Activated B cell treated with CpG ODN at 0.5 μM for 24 hours (primary cell): ENCODE results near the gene ABHD18. TPM values are rescaled to one million over a fixed set of nuclear protein-coding genes. Genes with fewer than 3 reads are reported as not detected.
"Not testable (repeated sequence)": the region's sequence is repeated elsewhere in the genome, so short reads cannot be mapped to it uniquely, and the experiment has no call there.

Experiments used
- ATAC-seq: fragments of 200-7000 bp; cut with Tn5 transposase; one replicate; pipeline ENCODE4 v1.10.0; 2021; ENCODE audit warnings: low read depth, mild to moderate bottlenecking, moderate library complexity
- CTCF ChIA-PET: fragments of 350-600 bp; sonication (Branson Sonifier 250); formaldehyde crosslinking; loops from one replicate; lab custom pipeline; 2021; ENCODE audit warnings: antibody characterized with exemption; lab: Charles Lee
- POLR2A ChIA-PET: fragments of 350-600 bp; sonication (Branson Sonifier 250); formaldehyde crosslinking; loops from one replicate; lab custom pipeline; 2021; ENCODE audit warnings: antibody characterized with exemption; lab: Charles Lee
- DNase-seq: peaks from one replicate; pipeline ENCODE4 v3.0.0; 2022
- H3K27ac Mint-ChIP-seq: one replicate; pipeline ENCODE4 v1.8.0; 2020; ENCODE audit warnings: mixed read lengths
- H3K27me3 Mint-ChIP-seq: one replicate; pipeline ENCODE4 v1.8.0; 2021; ENCODE audit warnings: mixed read lengths
- H3K36me3 Mint-ChIP-seq: one replicate; pipeline ENCODE4 v1.8.0; 2021; ENCODE audit warnings: low read depth, mixed read lengths
- H3K4me1 Mint-ChIP-seq: one replicate; pipeline ENCODE4 v1.8.0; 2021; ENCODE audit warnings: mixed read lengths
- H3K4me3 Mint-ChIP-seq: one replicate; pipeline ENCODE4 v1.8.0; 2020; ENCODE audit warnings: mild to moderate bottlenecking, mixed read lengths
- H3K9me3 Mint-ChIP-seq: one replicate; pipeline ENCODE4 v1.8.0; 2020; ENCODE audit warnings: mixed read lengths
- CTCF ChIP-seq: fragments of 200-600 bp; IDR thresholded peaks from one replicate; pipeline ENCODE4 v1.8.0; 2022; ENCODE audit warnings: antibody characterized with exemption, mild to moderate bottlenecking
- intact Hi-C: fragments of 100-400 bp; cut with micrococcal nuclease; formaldehyde crosslinking; loops from one replicate; pipeline ENCODE4 v1.15.1; 2024
- total RNA-seq: library from RNA; stranded (reverse); gene quantifications from 2 replicates; pipeline ENCODE4 v1.2.3, GENCODE V29; 2022

ABHD18 gene
- total RNA-seq, 1 donor from 2014 or later = 13.9 TPM

DNA sequence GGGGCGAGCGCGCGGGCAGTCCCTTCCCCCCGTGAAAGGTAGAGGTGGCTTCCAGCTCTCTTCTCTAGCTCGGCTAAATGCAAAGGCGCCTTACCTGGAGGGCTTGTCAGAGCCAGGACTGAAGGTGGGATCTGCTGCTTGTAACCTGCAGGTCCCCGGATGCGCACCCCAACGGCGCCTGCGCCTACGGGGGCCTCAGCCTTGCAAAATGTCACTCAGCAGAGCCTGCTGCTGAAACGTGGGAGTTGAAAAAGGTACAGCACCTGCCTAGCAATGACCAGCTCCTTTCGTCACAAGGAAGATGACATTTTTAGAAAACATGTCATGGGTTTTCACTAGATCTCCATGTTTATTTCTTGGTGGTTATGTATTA is 583 bp downstream of the ABHD18 start:
- CTCF ChIA-PET = interaction anchor here (0.6 to 1.7 kb wide), 4 partner anchors 32 to 95 kb away, joined by 3 to 9 read pairs (median 5); partner anchors contain the start of gene LARP1B
- DNase-seq (no peak), ATAC-seq (peak; percentile 4)
- no peak for TF ChIP-seq CTCF
- Mint-ChIP-seq H3K4me3 (peak overlapping the region; percentile 98), H3K9me3 (no peaks in the 10 kb centered on the region), H3K36me3 (peaks cover 24% of the 10 kb centered on the region), H3K27ac (peak overlapping the region; percentile 96), H3K4me1 (peaks cover 33% of the 10 kb centered on the region), H3K27me3 (no peaks in the 10 kb centered on the region)
- intact Hi-C loops = loop anchor here (1.0 to 5.0 kb wide), 7 partner anchors 31 to 1128 kb away; partner anchors contain the start of genes HSPA4L, LARP1B, PLK4 and SCLT1
- POLR2A ChIA-PET = interaction anchor here (0.6 to 2.3 kb wide), 14 partner anchors 9 to 1130 kb away, joined by 3 to 69 read pairs (median 6); partner anchors contain the start of genes C4orf33, HSPA4L, LARP1B and PGRMC2

DNA sequence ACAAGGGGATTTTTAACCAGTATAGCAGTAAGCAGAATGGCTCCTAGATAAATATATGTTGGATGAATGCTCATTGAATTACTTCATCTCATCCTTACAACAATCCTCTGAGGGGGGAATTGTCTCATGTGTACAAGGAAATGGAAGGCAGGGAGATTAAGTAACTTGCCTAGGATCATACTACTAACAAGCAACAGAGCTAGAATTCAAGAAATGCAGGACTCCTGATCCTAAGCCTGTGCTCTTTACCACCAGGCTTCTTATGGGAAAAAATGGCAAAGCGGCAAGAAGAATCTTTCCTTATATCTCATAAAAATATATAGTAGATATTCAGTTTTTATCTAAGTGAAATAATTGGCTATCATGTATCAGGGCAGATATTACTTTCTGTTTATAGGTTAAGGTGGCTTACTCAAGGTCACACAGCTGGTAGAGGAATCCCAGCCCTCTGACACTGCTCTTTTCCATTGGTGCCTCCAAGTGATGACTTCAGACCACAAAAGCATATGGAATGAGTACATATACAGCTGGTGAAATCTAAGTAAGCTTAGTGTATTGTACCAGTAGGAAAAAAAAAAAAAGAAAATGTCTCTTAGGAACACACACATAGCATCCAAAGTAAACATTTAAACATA is 2.1 kb downstream of the ABHD18 start:
- H3K9me3 Mint-ChIP-seq = no peaks in the 10 kb centered on the region
- TF ChIP-seq CTCF = no peak
- ChIA-PET POLR2A (interaction anchor here (0.7 kb wide), 1 partner anchor 91 kb away, joined by 4 read pairs; no protein-coding TSS in a partner anchor), CTCF (no interaction called here)
- no peaks in the 10 kb centered on the region for H3K27me3 Mint-ChIP-seq
- peaks cover 30% of the 10 kb centered on the region for H3K4me1 Mint-ChIP-seq
- ATAC-seq = no peak
- DNase-seq = no peak
- H3K36me3 Mint-ChIP-seq = peaks cover 19% of the 10 kb centered on the region
- H3K4me3 Mint-ChIP-seq = peak overlapping the region; percentile 28
- H3K27ac Mint-ChIP-seq = no peak overlapping the region
- intact Hi-C loops = loop anchor here (5.0 kb wide), 1 partner anchor 185 kb away; the partner anchor contains the start of gene HSPA4L

DNA sequence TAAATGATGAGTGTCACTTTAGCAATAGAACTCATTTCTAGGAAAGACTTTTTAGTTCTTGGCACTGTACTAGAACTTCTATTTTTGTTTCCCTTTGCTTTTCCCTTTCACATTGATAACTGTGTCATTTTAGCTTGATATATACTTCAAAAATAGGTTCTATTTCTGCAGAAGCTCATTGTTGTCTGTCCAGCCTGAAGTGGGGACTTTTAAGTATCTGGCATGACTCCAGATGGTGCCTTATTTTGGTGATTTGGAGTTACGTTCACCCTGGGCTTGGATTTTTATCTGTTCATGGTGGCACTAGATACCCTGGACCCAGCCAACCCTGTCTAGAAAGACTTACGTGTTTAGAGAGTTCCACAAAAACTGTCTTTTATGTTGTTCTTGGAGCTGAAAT is 3.4 kb downstream of the ABHD18 start:
- intact Hi-C loops = loop anchor here (5.0 kb wide), 1 partner anchor 186 kb away; the partner anchor contains the start of gene HSPA4L
- no peak for TF ChIP-seq CTCF
- H3K36me3 Mint-ChIP-seq = peaks cover 21% of the 10 kb centered on the region
- no peak for DNase-seq
- ChIA-PET POLR2A (interaction anchor here (0.6 kb wide), 1 partner anchor 45 kb away, joined by 4 read pairs; no protein-coding TSS in a partner anchor), CTCF (no interaction called here)
- H3K27ac Mint-ChIP-seq = no peak overlapping the region
- H3K27me3 Mint-ChIP-seq = no peaks in the 10 kb centered on the region
- no peak overlapping the region for H3K4me3 Mint-ChIP-seq
- no peak for ATAC-seq
- no peaks in the 10 kb centered on the region for H3K9me3 Mint-ChIP-seq
- peaks cover 19% of the 10 kb centered on the region for H3K4me1 Mint-ChIP-seq

DNA sequence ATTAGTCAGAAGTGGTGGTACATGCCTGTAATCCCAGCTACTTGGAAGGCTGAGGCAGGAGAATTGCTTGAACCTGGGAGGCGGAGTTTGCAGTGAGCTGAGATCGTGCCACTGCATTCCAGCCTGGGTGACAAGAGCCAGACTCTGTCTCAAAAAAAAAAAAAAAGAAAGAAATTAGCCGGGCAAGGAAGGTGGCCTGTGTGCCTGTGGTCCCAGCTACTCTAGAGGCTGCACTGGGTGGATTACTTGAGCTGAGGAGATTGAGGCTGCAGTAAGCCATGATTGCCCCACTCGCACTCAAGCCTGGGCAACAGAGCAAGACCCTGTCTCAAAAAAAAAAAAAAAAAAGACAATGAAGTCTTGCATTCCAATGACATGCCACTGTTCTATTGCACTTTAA is 5.7 kb downstream of the ABHD18 start:
- H3K27me3 Mint-ChIP-seq, H3K4me3 Mint-ChIP-seq, H3K4me1 Mint-ChIP-seq, POLR2A ChIA-PET, H3K9me3 Mint-ChIP-seq, intact Hi-C loops, DNase-seq, H3K27ac Mint-ChIP-seq, CTCF ChIA-PET, ATAC-seq: not testable (repeated sequence)
- peaks cover 18% of the 10 kb centered on the region for H3K36me3 Mint-ChIP-seq

DNA sequence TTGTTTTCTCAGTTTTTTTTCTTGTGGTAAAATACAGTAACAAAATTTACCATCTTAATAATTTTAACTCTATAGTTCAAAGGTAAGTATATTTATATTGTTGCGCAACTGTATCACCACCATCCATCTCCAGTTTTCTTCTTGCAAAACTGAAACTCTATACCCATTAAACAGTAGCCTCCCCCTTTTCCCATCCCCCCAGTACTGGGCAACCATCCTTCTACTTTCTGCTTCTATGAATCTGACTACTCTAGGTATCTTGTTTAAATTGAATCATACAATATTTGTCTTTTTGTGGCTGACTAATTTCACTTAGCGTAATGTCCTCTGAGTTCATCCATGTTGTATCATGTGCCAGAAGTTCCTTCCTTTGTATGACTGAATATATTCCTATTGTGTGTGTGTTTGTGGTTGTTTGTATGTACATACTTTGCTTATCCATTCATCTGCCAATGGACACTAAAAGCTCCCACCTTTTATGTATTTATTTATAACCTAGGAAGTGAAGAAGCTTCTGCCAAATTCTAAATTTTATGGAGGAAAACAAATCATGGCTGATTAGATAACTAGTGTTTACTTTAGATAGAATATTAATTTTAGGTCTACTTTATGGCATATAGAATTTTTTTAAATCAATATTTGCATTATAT is 10.0 kb downstream of the ABHD18 start:
- Mint-ChIP-seq H3K9me3 (no peaks in the 10 kb centered on the region), H3K27ac (no peak overlapping the region), H3K36me3 (peaks cover 19% of the 10 kb centered on the region), H3K4me3 (no peak overlapping the region), H3K27me3 (no peaks in the 10 kb centered on the region), H3K4me1 (no peaks in the 10 kb centered on the region)
- DNase-seq (no peak), ATAC-seq (no peak)
- CTCF ChIA-PET = no interaction called here
- TF ChIP-seq CTCF = no peak
- intact Hi-C loops = no loop called here
- POLR2A ChIA-PET = interaction anchor here (1.2 kb wide), 1 partner anchor 9 kb away, joined by 3 read pairs; no protein-coding TSS in a partner anchor
